Effector memory CD4-positive, alpha-beta T cell (primary cell): Measurements from ENCODE around the gene CLDN15.
"Not testable (repeated sequence)": the region's sequence is repeated elsewhere in the genome, so short reads cannot be mapped to it uniquely, and the experiment has no call there.

Source experiments
- DNase-seq, 3 donors: peaks; one replicate each; pipeline ENCODE4 v3.0.0-alpha.2; 2020
- H3K27ac ChIP-seq: 2 replicates; pipeline ENCODE4 v1.7.0; 2013; ENCODE audit warnings: mild to moderate bottlenecking, low read length, moderate library complexity; ENCODE audit not compliant: insufficient read depth, poor library complexity, severe bottlenecking
- H3K27me3 ChIP-seq: replicated peaks from 2 replicates; pipeline ENCODE4 v1.7.0; 2013; ENCODE audit warnings: mild to moderate bottlenecking, low read length; ENCODE audit not compliant: insufficient read depth, control insufficient read depth, poor library complexity, severe bottlenecking
- H3K36me3 ChIP-seq: 2 replicates; pipeline ENCODE4 v1.7.0; 2013; ENCODE audit warnings: mild to moderate bottlenecking, low read length, moderate library complexity; ENCODE audit not compliant: control insufficient read depth, insufficient read depth
- H3K4me1 ChIP-seq: 2 replicates; pipeline ENCODE4 v1.7.0; 2013; ENCODE audit warnings: low read length, mild to moderate bottlenecking; ENCODE audit not compliant: control insufficient read depth, insufficient read depth, poor library complexity, severe bottlenecking
- H3K4me3 ChIP-seq: 2 replicates; pipeline ENCODE4 v1.7.0; 2013; ENCODE audit warnings: low read length, low read depth, mild to moderate bottlenecking; ENCODE audit not compliant: insufficient read depth, poor library complexity, severe bottlenecking
- H3K9me3 ChIP-seq: 2 replicates; pipeline ENCODE4 v1.7.0; 2013; ENCODE audit warnings: mild to moderate bottlenecking, low read length, moderate library complexity; ENCODE audit not compliant: control insufficient read depth

CLDN15 gene

GRCh38 chr7:101265622-101266516, 28.3 kb upstream of the CLDN15 start:
- no peak for DNase-seq
- no peaks in the 10 kb centered on the region for H3K9me3 ChIP-seq
- H3K4me3 ChIP-seq, result no peak overlapping the region
- H3K36me3 ChIP-seq, result no peaks in the 10 kb centered on the region
- H3K27me3 ChIP-seq, result no peaks in the 10 kb centered on the region
- H3K27ac ChIP-seq, result no peak overlapping the region
- no peaks in the 10 kb centered on the region for H3K4me1 ChIP-seq

- H3K27ac ChIP-seq, H3K4me3 ChIP-seq, DNase-seq, H3K36me3 ChIP-seq, H3K4me1 ChIP-seq, H3K27me3 ChIP-seq, H3K9me3 ChIP-seq: not testable (repeated sequence)
Measured at GRCh38 chr7:101264102-101264706, 26.6 kb upstream of the CLDN15 start.

- Histone ChIP-seq H3K9me3 (no peaks in the 10 kb centered on the region), H3K36me3 (no peaks in the 10 kb centered on the region), H3K27me3 (no peaks in the 10 kb centered on the region), H3K4me3 (no peak overlapping the region), H3K4me1 (no peaks in the 10 kb centered on the region), H3K27ac (no peak overlapping the region)
- DNase-seq, result no peak
Measured at GRCh38 chr7:101258243-101258731, 20.7 kb upstream of the CLDN15 start.

DNA sequence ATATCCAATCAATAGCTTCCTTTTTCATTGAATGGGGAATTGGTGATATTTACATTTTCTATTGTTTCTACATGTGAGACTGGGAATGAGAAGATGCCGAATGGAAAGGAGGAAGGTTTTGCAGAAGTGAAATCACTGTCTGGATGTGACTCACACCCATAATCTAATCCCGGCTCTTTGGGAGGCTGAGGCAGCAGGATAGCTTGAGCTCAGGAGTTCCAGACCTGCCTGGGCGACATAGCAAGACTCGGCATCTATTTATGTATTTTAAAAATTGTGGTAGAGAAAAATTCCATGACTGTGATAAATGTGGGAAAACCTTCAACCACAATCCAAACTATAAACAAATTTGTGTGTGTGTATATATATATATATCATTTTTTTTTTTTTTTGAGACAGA, 18.2 kb upstream of the CLDN15 start:
- H3K27ac ChIP-seq, result no peak overlapping the region
- H3K9me3 ChIP-seq, result no peaks in the 10 kb centered on the region
- DNase-seq, result no peak
- no peaks in the 10 kb centered on the region for H3K36me3 ChIP-seq
- H3K4me1 ChIP-seq, result peaks cover 8% of the 10 kb centered on the region
- no peak overlapping the region for H3K4me3 ChIP-seq
- no peaks in the 10 kb centered on the region for H3K27me3 ChIP-seq

GRCh38 chr7:101253199-101253598, 15.6 kb upstream of the CLDN15 start:
- not testable (repeated sequence) for H3K36me3 ChIP-seq, DNase-seq, H3K4me3 ChIP-seq, H3K9me3 ChIP-seq, H3K27me3 ChIP-seq, H3K27ac ChIP-seq
- peaks cover 13% of the 10 kb centered on the region for H3K4me1 ChIP-seq

DNA sequence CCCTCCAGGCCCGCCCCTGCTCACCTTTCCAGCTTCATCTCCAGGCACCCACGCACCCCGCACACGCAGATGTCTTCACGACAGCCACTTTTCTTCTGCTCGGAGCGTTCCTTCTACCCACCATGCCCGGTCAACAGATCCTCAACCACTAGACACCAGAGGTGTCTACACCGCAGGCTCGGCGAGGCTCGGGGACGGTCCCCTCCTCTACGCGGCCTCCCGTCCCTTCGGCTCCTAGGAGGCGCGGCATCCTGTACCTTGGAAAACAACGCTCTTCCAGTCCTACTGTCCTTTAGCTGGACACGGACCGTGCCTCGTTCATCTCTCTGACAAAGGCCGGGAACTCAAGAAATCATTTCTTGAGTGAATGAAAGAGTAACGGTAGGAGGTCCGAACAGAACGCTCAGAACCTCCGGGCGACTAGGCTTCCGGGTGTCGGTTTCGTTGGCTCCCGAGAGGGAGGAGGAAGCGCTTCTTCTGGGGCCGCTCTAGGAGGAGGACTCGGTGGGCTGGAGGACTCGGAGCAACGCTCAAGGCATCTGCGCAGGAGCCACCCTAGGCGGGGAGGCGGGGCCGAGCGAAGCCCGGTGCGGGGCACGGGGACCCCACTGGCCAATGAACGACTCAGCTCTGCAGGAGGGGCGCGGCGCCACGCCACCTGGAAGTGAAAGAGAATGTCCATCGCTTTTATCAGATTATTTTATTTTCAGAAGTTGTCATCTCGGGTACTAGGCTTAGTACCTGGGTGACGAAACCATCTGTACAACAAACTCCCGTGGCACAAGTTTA, 14.5 kb upstream of the CLDN15 start:
- H3K27ac ChIP-seq, result peak overlapping the region; percentile 85
- no peaks in the 10 kb centered on the region for H3K9me3 ChIP-seq
- no peaks in the 10 kb centered on the region for H3K27me3 ChIP-seq
- no peaks in the 10 kb centered on the region for H3K36me3 ChIP-seq
- peak; percentile 91 to 97 (median 97) for DNase-seq
- H3K4me3 ChIP-seq, result peak overlapping the region; percentile 91
- H3K4me1 ChIP-seq, result peaks cover 13% of the 10 kb centered on the region

- H3K4me3 ChIP-seq, result no peak overlapping the region
- H3K27me3 ChIP-seq, result no peaks in the 10 kb centered on the region
- no peaks in the 10 kb centered on the region for H3K36me3 ChIP-seq
- no peaks in the 10 kb centered on the region for H3K9me3 ChIP-seq
- no peak overlapping the region for H3K27ac ChIP-seq
- H3K4me1 ChIP-seq, result peaks cover 16% of the 10 kb centered on the region
- no peak for DNase-seq
Measured at GRCh38 chr7:101250324-101250723, 12.7 kb upstream of the CLDN15 start.

GRCh38 chr7:101248276-101248675, 10.7 kb upstream of the CLDN15 start:
- Histone ChIP-seq H3K27ac (no peak overlapping the region), H3K4me3 (no peak overlapping the region)
- no peak for DNase-seq

DNA sequence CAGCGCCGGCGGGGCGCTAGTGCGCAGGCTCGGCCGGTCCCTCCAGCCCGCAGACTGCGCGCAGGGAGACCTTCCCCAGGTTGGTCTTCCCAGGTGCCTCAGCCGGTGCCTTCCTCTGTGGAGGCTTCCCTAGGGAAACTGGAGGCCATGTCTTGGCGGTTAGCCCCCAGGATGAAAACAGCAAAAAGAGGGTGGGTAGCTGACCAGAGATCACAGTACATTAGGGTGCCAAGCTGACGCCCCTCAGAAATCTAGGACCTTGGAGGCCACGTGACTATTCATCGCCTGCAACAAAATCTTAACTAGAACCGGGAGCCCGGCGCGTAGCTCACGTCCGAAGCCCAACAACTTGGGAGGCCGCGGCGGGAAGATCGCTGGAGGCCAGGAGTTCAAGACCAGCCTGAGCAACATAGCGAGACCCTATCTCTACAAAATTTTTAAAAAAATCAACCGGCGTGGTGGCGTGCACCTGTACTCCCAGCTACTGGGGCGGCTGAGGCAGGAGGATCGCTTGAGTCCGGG, 7.6 kb upstream of the CLDN15 start:
- DNase-seq, result no peak
- Histone ChIP-seq H3K36me3 (peaks cover 9% of the 10 kb centered on the region), H3K4me1 (peaks cover 13% of the 10 kb centered on the region), H3K27me3 (no peaks in the 10 kb centered on the region), H3K9me3 (no peaks in the 10 kb centered on the region), H3K4me3 (peak overlapping the region; percentile 74), H3K27ac (peak overlapping the region; percentile 80)

More at GRCh38 chr7:101248276-101248675, 10.7 kb upstream of the CLDN15 start:
- H3K36me3 ChIP-seq, result no peaks in the 10 kb centered on the region
- H3K27me3 ChIP-seq, result no peaks in the 10 kb centered on the region
- peaks cover 26% of the 10 kb centered on the region for H3K4me1 ChIP-seq
- H3K9me3 ChIP-seq, result no peaks in the 10 kb centered on the region
